GM10266 (cell line): ENCODE data around the gene WDR83.

Experiments
- DNase-seq: peaks from one replicate; pipeline ENCODE4 v3.0.0; 2012; ENCODE audit errors: extremely low spot score
- TF ChIP-seq, protein P1 (sequence below): IDR thresholded peaks from 2 replicates; pipeline ENCODE4 v1.5.1; 2012; ENCODE audit warnings: mild to moderate bottlenecking, low read depth; ENCODE audit not compliant: control insufficient read depth, insufficient read depth; ENCODE audit errors: missing control alignments

The WDR83 gene

GRCh38 chr19:12647047-12647446 lies 19.6 kb upstream of the WDR83 start:
- TF ChIP-seq, protein P1, sequence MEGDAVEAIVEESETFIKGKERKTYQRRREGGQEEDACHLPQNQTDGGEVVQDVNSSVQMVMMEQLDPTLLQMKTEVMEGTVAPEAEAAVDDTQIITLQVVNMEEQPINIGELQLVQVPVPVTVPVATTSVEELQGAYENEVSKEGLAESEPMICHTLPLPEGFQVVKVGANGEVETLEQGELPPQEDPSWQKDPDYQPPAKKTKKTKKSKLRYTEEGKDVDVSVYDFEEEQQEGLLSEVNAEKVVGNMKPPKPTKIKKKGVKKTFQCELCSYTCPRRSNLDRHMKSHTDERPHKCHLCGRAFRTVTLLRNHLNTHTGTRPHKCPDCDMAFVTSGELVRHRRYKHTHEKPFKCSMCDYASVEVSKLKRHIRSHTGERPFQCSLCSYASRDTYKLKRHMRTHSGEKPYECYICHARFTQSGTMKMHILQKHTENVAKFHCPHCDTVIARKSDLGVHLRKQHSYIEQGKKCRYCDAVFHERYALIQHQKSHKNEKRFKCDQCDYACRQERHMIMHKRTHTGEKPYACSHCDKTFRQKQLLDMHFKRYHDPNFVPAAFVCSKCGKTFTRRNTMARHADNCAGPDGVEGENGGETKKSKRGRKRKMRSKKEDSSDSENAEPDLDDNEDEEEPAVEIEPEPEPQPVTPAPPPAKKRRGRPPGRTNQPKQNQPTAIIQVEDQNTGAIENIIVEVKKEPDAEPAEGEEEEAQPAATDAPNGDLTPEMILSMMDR = no peak
- DNase-seq = no peak

- DNase-seq = peak; percentile 34
- TF ChIP-seq, protein P1 = no peak
These were observed 19.0 kb upstream of the WDR83 start for GRCh38 chr19:12647490-12648071.

DNA sequence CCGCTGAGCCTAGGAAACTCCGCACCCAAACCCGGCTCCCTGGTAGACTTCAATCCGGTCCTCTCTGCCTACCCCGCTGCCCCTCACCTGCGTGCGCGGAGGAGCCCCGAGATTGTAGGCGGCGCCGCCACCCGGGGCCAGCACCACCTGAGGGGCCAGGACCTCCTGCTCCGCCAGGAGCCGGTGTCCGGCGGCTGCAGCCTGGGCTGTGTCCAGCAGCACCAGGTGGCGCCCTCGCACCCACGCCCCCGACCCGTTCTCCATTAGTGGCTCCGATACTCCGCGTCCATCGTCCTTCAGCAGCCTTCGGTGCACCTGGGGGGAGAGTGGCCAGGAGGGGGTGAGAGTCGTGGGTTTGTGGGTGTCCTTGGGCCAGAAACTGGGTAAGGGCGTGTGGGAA lies 18.5 kb upstream of the WDR83 start:
- TF ChIP-seq, protein P1 = no peak
- peak; percentile 17 for DNase-seq

- peak; percentile 17 for DNase-seq
- TF ChIP-seq, protein P1 = no peak
These were observed 16.7 kb upstream of the WDR83 start for GRCh38 chr19:12649941-12650340.

GRCh38 chr19:12652219-12652618 lies 14.4 kb upstream of the WDR83 start:
- TF ChIP-seq, protein P1 = no peak
- DNase-seq = peak; percentile 8

- TF ChIP-seq, protein P1 = no peak
- DNase-seq = no peak
These were observed 11.1 kb upstream of the WDR83 start for GRCh38 chr19:12655546-12655945.

DNA sequence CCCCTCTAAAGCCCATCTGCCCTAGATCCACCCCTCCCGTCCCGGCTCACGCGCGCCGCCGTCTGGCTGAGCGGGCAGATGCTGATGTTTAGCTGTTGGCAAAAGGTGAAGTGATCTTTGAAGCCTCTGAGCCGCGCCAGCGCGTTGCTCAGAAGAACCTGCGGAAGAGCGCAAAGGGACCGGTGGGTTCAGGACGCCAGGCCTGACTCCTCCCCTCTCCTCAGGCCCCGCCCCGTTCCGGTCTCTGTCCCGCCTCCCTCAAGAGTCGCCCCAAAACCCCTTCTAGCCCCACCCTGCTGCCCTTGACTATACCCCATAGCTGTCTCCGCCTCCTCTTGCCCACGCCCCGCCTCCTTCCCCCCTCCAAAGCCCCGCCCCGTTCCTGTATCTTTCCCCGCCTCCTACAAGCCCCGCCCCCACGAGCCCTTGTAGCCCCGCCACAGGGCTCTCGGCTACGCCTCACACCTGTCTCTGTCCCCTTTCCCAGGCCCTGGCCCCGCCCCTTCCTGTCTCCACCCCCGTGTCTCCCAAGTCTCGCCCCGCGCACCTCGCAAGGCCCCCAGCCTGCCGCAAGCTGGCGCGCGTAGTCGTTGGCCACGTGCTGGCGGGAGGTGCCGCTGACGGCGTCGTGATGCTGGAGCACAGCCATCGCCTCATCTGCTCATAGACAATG lies 9.6 kb upstream of the WDR83 start:
- TF ChIP-seq, protein P1 = no peak
- no peak for DNase-seq
